NT2/D1 (cell line): Measurements from ENCODE around the gene SLC25A39.

Experiments
- DNase-seq: peaks from one replicate; pipeline ENCODE4 v3.0.0-alpha.2; 2011; ENCODE audit warnings: low read depth, low spot score
- H3K27me3 ChIP-seq: 2 replicates; pipeline ENCODE4 v1.6.0; 2011; ENCODE audit warnings: mild to moderate bottlenecking; ENCODE audit not compliant: insufficient read length, insufficient read depth
- H3K36me3 ChIP-seq: 2 replicates; pipeline ENCODE4 v1.6.1; 2011; ENCODE audit warnings: mild to moderate bottlenecking, low read length, mixed read lengths; ENCODE audit not compliant: insufficient read depth, insufficient read length
- H3K4me1 ChIP-seq: 2 replicates; pipeline ENCODE4 v1.5.1; 2011; ENCODE audit not compliant: insufficient read depth, insufficient read length
- H3K4me3 ChIP-seq: 2 replicates; pipeline ENCODE4 v1.5.1; 2011; ENCODE audit warnings: low read depth; ENCODE audit not compliant: insufficient read length
- H3K9ac ChIP-seq: 2 replicates; pipeline ENCODE4 v1.6.0; 2011; ENCODE audit warnings: low read depth; ENCODE audit not compliant: insufficient read length
- H3K9me3 ChIP-seq: 2 replicates; pipeline ENCODE4 v1.5.1; 2011; ENCODE audit warnings: mild to moderate bottlenecking, low read length; ENCODE audit not compliant: insufficient read depth
- SUZ12 ChIP-seq: IDR thresholded peaks from 2 replicates; pipeline ENCODE4 v1.6.1; 2011; ENCODE audit not compliant: insufficient read length, insufficient read depth; ENCODE audit errors: extremely low read depth
- YY1 ChIP-seq: IDR thresholded peaks from 2 replicates; pipeline ENCODE4 v1.6.1; 2011; ENCODE audit not compliant: insufficient read length, insufficient read depth
- ZNF274 ChIP-seq: IDR thresholded peaks from 2 replicates; pipeline ENCODE4 v1.6.1; 2011; ENCODE audit warnings: mild to moderate bottlenecking, low read depth, low read length

SLC25A39 gene

GRCh38 chr17:44283344-44284023 is 41.1 kb downstream of the SLC25A39 start:
- TF ChIP-seq YY1 = no peak
- TF ChIP-seq SUZ12 = no peak
- Histone ChIP-seq H3K36me3 (no peaks in the 10 kb centered on the region), H3K9ac (no peak overlapping the region), H3K4me3 (no peak overlapping the region), H3K27me3 (no peaks in the 10 kb centered on the region), H3K9me3 (no peaks in the 10 kb centered on the region), H3K4me1 (peaks cover 18% of the 10 kb centered on the region)
- DNase-seq = no peak

- H3K9me3 ChIP-seq = no peaks in the 10 kb centered on the region
- TF ChIP-seq SUZ12 = no peak
- TF ChIP-seq YY1 = no peak
- TF ChIP-seq ZNF274 = no peak
- DNase-seq = no peak
- H3K9ac ChIP-seq = no peak overlapping the region
- peaks cover 18% of the 10 kb centered on the region for H3K4me1 ChIP-seq
- H3K36me3 ChIP-seq = no peaks in the 10 kb centered on the region
- peaks cover 4% of the 10 kb centered on the region for H3K27me3 ChIP-seq
- no peak overlapping the region for H3K4me3 ChIP-seq
Measured at GRCh38 chr17:44282264-44282663, 42.4 kb downstream of the SLC25A39 start.

DNA sequence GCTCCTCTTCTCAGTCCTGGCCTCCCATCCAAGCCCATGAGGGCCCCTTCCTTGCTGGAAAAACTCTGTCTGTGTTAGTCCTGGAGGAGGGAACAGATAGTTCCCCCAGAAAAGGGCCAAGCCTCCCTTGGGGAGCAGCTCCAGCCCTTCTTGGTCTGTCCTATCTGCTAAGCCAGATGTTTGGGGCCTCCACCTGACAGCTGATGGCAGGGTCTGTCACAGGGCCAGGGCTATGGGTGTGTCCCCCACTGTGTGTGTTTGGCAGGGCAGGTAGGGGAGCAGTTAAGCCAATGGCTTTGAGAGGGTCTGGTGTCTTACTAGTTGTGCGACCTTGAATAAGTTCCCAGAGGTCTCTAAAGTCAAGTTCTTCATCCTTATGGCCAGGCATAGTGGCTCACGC is 43.1 kb downstream of the SLC25A39 start:
- no peak for DNase-seq
- H3K9ac ChIP-seq = no peak overlapping the region
- no peaks in the 10 kb centered on the region for H3K9me3 ChIP-seq
- H3K27me3 ChIP-seq = peaks cover 4% of the 10 kb centered on the region
- no peak for TF ChIP-seq SUZ12
- no peak for TF ChIP-seq YY1
- no peak for TF ChIP-seq ZNF274
- no peak overlapping the region for H3K4me3 ChIP-seq
- H3K4me1 ChIP-seq = peaks cover 18% of the 10 kb centered on the region
- no peaks in the 10 kb centered on the region for H3K36me3 ChIP-seq

DNA sequence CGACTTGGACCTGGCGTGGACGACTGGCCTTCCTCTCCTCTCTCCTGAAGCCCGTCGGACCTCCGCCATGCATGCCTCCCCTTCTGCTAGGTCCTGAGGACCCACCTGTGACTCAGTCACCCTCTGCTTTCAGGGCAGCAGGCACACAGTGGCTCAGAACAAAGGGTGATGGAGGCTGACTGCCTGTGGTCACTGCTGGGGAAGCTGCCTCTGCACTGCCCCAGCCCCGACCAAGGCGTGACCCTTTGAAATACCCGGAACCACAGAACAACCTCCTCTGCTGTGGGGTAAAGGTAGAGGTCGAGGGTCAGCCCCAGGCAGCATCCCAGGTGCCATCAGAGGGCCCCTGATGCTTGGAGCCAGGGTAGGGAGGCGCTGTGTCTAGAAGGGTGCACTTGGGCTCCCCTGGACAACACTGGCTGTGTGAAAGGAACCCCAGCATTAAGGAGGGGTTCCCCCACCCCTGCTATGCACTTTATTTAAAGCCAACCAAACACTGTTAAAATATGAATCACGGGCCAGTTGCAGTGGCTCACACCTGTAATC is 44.2 kb downstream of the SLC25A39 start:
- H3K4me1 ChIP-seq = peaks cover 18% of the 10 kb centered on the region
- H3K9ac ChIP-seq = peak overlapping the region; percentile 53
- H3K4me3 ChIP-seq = no peak overlapping the region
- no peak for DNase-seq
- no peaks in the 10 kb centered on the region for H3K9me3 ChIP-seq
- TF ChIP-seq ZNF274 (no peak), YY1 (no peak), SUZ12 (no peak)
- H3K36me3 ChIP-seq = no peaks in the 10 kb centered on the region
- H3K27me3 ChIP-seq = peaks cover 4% of the 10 kb centered on the region

GRCh38 chr17:44279666-44280391 is 44.8 kb downstream of the SLC25A39 start:
- Histone ChIP-seq H3K4me1 (peaks cover 18% of the 10 kb centered on the region), H3K9ac (peak overlapping the region; percentile 53), H3K9me3 (no peaks in the 10 kb centered on the region), H3K4me3 (no peak overlapping the region), H3K36me3 (no peaks in the 10 kb centered on the region), H3K27me3 (peaks cover 4% of the 10 kb centered on the region)
- no peak for DNase-seq
- TF ChIP-seq ZNF274 (no peak), YY1 (no peak), SUZ12 (no peak)

DNA sequence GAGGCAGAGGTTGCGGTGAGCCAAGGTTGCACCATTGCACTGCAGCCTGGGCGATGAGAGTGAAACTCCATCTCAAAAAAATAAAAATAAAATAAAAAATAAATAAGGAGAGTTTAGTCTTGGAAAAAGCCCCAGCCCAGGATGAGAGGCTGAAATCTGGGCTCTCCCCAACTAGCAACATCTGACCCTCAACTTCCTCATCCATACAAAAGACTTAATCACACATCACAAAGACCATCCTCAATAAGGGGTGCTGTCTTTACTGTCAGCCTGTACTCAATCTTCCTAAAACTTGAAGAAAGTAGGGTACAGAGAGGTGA is 45.3 kb downstream of the SLC25A39 start:
- Histone ChIP-seq H3K4me3 (no peak overlapping the region), H3K27me3 (peaks cover 4% of the 10 kb centered on the region), H3K9ac (no peak overlapping the region), H3K4me1 (peaks cover 18% of the 10 kb centered on the region), H3K9me3 (no peaks in the 10 kb centered on the region), H3K36me3 (no peaks in the 10 kb centered on the region)
- no peak for TF ChIP-seq SUZ12
- TF ChIP-seq ZNF274 = no peak
- TF ChIP-seq YY1 = no peak
- DNase-seq = no peak

DNA sequence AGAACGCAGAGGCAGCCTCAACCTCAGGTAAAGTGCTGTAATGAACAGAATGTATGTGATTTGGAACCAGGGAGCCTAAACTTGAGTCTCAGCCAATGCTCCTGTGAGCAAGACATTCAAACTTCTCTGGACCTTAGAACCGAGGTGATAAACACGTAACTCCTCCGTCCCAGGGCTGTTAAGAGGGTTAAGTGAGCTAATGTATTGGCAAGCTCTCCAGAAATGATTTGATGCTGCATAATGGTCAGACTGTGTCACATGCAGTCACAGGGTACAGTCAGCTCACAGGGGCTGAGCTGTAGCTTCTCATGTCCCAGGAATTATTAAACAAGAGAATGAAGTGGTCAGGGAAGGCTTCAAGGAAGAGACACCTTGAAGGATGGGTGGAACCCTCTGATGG is 46.6 kb downstream of the SLC25A39 start:
- no peak for TF ChIP-seq ZNF274
- TF ChIP-seq YY1 = no peak
- TF ChIP-seq SUZ12 = no peak
- no peak for DNase-seq
- Histone ChIP-seq H3K4me3 (no peak overlapping the region), H3K9ac (no peak overlapping the region), H3K9me3 (no peaks in the 10 kb centered on the region), H3K36me3 (no peaks in the 10 kb centered on the region), H3K27me3 (peaks cover 4% of the 10 kb centered on the region), H3K4me1 (peaks cover 25% of the 10 kb centered on the region)
